Effector CD8-positive, alpha-beta T cell (primary cell): ENCODE results near the gene CAPN9.

Experiments used
- DNase-seq: peaks from one replicate; lab custom pipeline; 2025; lab: John Stamatoyannopoulos, UW

Gene CAPN9

GRCh38 chr1:230768903-230769570 is 21.8 kb downstream of the CAPN9 start:
- DNase-seq, result no peak

DNA sequence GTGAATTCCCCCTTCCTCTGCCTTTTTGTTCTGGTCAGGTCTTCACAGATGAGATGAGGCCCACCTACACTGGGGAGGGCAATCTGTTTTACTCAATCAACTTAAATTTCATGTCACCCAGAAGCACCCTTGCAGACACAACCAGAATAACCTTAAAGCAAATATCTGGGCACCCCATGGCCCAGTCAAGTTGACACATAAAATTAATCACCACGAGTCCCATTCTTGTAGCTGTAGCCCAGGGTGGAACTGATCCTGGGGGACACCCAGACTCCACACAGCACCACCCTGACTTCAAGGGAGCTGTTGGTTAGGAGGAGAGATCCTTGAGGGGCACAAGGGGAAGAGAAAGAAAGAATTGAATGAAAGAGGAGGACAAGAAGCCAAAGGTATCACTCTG is 23.1 kb downstream of the CAPN9 start:
- DNase-seq, result no peak

- DNase-seq, result no peak
Measured at GRCh38 chr1:230771773-230772354, 24.7 kb downstream of the CAPN9 start.

DNA sequence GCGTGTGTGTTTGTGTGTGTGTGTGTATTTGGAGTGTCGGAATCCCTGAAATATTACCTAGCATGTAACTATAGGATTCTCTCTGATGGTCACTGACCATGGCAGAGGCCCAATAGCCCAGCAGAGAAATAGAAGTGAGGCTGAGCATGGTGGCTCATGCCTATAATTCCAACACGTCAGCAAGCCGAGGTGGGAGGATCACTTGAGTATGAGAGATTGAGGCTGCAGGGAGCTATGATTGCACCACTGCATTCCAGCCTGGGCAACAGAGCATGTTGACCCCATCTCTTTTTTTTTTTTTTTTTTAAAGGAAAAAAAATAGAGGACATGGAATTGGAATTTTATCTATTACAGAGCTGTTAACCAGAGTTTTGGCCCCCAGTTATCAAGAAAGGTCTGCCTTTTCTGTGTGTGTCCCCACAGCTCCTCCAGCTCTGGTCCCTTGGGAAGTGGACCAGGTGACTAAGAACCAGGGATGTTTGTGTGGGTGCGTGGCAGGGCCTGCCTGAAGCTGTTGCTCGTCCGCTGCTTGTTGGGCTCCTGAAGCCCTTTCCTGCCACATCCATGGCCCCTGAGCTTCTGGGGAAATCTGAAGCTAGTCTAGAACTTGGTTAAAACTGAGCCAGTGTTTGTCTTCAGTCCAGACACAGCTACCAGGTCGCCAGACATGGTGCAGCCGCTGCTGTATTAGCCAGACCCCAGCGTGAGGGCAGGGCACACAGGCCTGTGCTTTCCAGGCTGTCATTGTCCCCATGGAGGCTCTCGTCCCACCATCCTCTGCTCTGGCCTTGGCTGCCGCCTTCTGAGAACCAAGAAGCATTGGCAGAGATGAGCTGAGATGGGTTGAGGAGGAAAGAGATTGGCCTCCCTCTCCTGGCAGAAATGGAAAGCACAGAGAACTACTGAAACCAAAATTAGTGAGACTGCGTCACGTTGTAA is 25.5 kb downstream of the CAPN9 start:
- no peak for DNase-seq

DNA sequence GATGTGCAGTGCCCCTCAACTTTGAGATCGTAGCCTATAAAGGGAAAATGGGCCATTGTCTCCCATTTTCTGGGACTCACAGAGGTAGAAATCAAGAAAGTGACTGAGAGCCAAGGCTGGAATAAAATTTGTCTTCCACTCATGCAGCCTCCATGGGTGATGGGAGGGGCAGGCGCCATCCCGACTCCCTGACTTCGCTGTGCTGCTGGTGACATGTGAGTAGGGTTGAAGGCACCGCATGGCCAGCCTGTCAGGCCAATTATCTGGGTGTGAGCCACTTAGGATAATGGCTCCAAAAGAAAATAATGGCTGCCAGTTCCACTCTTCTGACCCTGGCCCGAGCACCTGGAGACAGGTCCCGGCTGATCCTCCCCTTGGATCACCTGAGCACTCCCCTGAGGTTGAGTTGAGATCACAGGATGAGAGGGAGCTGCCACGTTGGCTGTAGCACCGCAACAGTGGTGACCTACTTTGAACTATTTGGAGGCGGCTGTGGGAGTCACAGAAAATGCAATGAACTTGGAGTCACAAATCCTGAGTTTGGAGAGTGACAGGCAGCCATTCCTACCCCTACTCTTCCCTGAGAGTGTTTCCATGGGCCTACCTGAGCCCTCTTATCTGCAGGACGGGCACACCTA is 26.3 kb downstream of the CAPN9 start:
- DNase-seq, result no peak

- DNase-seq, result no peak
Measured at GRCh38 chr1:230778916-230779590, 31.9 kb downstream of the CAPN9 start.

DNA sequence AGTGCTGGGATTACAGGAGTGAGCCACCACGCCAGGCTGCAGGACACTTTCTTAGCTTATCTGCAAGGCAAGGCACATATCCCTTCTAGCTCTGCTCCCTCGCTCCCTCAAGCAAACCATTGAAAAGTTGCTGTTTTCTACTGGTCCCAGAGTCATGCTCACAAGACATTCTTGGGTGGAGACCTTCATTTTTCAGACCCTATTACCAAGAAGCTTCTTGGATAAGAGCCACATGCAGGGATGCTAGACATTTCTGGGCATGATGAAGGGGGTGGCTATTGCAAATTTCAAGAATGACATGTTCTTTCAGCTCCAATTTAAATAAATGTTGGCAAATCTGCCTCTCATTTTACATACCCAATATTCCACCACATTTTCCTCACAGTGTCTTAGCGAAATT is 33.9 kb downstream of the CAPN9 start:
- DNase-seq, result no peak

- DNase-seq, result no peak
Measured at GRCh38 chr1:230781594-230781993, 34.4 kb downstream of the CAPN9 start.

DNA sequence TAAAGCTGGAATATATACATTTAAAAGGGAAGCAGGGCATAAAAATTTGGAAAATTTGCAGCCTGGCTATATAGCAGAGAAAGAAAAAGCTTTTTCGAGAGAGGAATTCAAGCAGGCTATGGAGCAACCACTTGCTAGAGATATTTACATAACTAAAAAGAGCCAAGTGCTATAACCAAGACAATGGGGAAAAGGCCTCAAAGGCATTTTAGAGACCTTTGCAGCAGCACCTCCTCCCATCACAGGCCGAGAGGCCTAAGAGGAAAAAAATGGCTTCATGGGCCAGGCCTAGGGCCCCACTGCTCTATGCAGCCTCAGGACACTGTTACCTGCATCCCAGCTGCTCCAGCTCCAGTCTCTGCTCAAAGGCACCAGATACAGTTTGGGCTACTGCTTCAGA is 37.0 kb downstream of the CAPN9 start:
- no peak for DNase-seq

GRCh38 chr1:230785636-230786384 is 38.6 kb downstream of the CAPN9 start:
- no peak for DNase-seq

- DNase-seq, result no peak
Measured at GRCh38 chr1:230786385-230786753, 39.2 kb downstream of the CAPN9 start.

GRCh38 chr1:230787471-230787870 is 40.3 kb downstream of the CAPN9 start:
- no peak for DNase-seq

GRCh38 chr1:230788561-230789275 is 41.5 kb downstream of the CAPN9 start:
- DNase-seq, result no peak

DNA sequence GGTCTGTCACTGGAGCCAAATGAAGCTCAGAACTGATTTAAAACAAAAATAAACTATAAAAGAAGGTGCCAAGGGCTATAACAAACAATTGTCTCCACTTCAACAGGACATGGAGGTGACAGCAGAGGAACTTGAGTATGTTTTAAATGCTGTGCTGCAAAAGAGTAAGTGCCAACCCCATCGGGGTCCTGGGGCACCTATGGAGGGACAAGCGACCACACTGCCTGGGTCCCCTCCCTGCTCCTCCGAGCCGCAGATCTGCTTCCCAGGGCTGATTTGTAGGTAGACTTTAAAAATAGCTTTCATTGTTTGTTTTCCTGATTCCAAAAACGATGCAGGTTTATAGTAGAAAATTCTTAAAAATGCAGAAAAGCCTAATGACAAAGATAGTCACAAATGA is 42.8 kb downstream of the CAPN9 start:
- no peak for DNase-seq

- DNase-seq, result no peak
Measured at GRCh38 chr1:230791986-230792564, 44.9 kb downstream of the CAPN9 start.

- DNase-seq, result no peak
Measured at GRCh38 chr1:230792691-230793462, 45.7 kb downstream of the CAPN9 start.

- no peak for DNase-seq
Measured at GRCh38 chr1:230793463-230793745, 46.2 kb downstream of the CAPN9 start.

- no peak for DNase-seq
Measured at GRCh38 chr1:230794431-230794830, 47.2 kb downstream of the CAPN9 start.

DNA sequence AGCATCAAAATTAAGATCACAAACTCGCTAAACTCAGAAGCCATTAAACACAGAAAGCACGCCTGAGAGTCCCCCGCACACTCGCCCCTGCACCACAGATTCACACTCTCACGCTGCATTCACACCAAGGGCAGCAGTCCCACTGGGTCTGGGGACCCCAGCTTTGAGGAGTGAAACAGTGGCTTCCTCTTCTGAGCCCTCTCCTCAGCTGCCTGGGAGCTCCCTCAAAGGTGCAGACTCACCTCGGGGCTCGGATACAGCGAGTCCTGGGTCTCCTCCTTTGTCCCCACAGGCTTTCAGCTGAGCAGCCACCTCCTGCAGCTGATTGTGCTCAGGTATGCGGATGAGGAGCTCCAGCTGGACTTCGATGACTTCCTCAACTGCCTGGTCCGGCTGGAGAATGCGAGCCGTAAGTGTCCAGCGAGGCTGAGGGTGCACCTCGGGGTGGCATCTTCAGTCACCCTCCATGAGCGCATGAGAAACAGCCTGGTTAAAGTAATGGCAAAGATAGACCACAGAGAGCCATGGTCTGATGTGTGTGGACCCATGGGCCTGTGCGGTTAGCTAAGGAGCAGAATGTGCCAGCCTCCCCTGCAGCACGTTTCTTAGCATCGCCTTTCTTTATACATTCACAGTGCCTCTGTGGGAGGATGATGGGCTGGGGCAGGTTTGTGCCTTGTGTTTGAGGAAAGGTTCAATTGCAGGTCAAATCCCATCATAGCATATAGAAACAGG is 47.9 kb downstream of the CAPN9 start:
- DNase-seq, result no peak
